Astrocyte (in vitro differentiated cells and primary cell): ENCODE data around the gene POLE3.

Experiments used
- CTCF ChIP-seq: IDR thresholded peaks from 2 replicates; pipeline ENCODE4 v1.5.1; 2011; ENCODE audit warnings: low read depth, mild to moderate bottlenecking, inconsistent platforms, low read length, moderate library complexity; ENCODE audit not compliant: insufficient read depth
- EZH2 ChIP-seq: IDR thresholded peaks from 2 replicates; pipeline ENCODE4 v1.6.1; 2012; ENCODE audit warnings: mild to moderate bottlenecking, low read length, inconsistent platforms; ENCODE audit not compliant: insufficient read depth

GRCh38 chr9:113401027-113401792 is 9.3 kb downstream of the POLE3 start, which contains the start of gene ALAD:
- peak; percentile 89 for TF ChIP-seq CTCF
- TF ChIP-seq EZH2 = no peak
